Germinal center (tissue), 1 donor: Measurements from ENCODE around the gene TTC28.
"Not testable (repeated sequence)": the region's sequence is repeated elsewhere in the genome, so short reads cannot be mapped to it uniquely, and the experiment has no call there.

Source experiments
- DNase-seq: peaks from one replicate; pipeline ENCODE4 v3.0.0; 2012; ENCODE audit warnings: mixed read lengths, low spot score

Gene TTC28

DNA sequence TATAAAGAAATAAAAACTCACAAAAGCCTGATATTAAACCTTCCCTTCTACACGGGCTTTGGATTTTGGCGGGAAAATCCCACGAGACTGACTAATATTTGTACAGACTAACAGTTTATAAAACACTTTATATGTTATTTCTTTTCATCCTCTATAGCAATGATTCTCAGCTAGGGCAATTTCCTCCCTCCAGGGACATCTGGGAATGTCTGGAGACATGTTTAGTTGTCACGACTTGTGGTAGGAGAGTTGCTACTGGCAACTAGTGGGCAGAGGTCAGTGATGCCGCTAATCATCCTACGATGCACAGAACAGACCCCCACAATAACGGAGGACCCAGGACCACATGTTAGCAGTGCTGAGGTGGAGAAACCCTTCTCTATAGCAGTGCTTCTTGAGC, 455.8 kb downstream of the TTC28 start:
- no peak for DNase-seq

GRCh38 chr22:28222976-28223745, 456.5 kb downstream of the TTC28 start:
- DNase-seq, result no peak

DNA sequence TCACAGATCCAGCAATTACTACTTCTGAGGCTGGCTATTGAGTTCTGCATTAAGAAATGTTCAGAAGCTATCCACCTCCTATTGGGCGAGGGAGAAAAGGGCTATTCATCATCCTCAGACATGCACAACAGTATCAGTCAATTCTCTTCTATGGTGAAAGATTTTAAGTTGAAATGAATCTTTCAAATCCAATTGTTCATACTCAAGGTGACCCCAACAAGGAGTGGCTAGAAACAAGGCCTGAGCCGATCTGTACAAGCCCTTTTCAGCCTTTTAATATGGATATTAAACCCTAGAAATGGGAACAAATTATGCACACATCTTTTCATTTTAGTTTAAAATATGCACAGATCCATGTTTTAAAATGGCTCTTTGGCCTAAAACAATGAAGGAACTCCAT, 457.1 kb downstream of the TTC28 start:
- DNase-seq, result no peak

GRCh38 chr22:28222052-28222451, 457.6 kb downstream of the TTC28 start:
- no peak for DNase-seq

- DNase-seq, result no peak
These were observed 458.8 kb downstream of the TTC28 start for GRCh38 chr22:28220626-28221363.

DNA sequence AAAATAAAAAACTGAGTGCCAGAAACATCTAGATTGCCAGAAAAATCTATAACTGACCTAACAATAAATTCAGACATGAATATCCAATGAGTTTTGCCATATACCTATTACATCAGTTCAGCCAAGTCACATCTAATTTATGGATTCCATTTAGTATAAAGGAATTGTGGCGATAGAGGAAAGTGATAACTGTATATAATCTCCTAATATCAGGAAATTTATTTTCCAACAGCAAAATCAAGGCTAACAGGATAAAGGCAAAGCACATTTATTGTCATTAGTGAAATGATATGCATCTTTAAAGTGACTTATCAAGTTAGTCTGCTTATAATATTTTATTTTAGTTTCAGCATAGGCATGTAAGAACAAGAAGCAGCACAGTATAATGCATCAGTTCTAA, 462.4 kb downstream of the TTC28 start:
- no peak for DNase-seq

DNA sequence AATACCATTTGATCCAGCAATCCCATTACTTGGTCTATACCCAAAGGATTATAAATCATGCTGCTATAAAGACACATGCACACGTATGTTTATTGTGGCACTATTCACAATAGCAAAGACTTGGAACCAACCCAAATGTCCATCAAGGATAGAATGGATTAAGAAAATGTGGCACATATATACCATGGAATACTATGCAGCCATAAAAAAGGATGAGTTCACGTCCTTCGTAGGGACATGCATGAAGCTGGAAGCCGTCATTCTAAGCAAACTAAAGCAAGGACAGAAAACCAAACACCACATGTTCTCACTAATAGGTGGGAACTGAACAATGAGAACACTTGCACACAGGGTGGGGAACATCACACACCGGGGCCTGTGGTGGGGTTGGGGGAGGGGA, 464.9 kb downstream of the TTC28 start:
- DNase-seq, result not testable (repeated sequence)

GRCh38 chr22:28209457-28209856, 470.2 kb downstream of the TTC28 start:
- DNase-seq, result not testable (repeated sequence)

DNA sequence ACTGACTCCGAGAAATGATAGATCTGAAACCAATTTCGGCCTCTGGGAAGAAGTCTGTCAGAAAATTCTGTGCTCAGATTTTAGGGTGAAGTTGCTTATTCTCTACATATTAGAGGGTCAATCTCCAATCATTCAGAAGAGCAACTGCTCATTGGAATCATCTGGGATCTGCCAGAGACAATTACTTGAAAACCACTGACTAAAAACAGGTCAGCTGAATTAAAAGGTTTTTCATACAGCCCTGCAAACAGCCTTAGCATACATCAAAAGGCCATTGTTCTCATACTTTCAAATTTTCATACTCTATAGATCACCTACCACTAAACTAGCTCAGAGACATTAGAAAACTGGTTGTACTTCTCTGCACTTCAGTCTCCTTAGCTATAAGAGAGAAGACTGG, 470.9 kb downstream of the TTC28 start:
- no peak for DNase-seq

DNA sequence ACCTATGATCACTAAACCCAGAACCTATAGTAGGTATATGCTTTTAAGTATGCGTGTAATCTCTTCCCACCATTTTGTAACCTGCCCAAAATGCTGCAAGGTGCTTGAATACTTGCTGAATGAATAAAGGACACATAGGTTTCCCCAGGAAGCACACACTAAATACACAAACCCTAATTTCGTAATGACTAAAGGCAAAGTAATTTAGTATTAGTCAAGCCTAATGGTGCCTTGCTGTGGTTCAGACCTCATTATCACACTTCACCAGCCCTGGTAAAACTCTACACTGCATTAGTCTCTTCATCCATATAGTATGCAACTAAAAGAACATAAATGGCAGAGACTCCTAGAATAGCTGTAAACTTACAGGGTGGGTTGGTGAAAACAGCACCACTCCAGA, 471.6 kb downstream of the TTC28 start:
- DNase-seq, result no peak

- DNase-seq, result no peak
These were observed 472.2 kb downstream of the TTC28 start for GRCh38 chr22:28207281-28208030.

GRCh38 chr22:28205926-28206325, 473.7 kb downstream of the TTC28 start:
- no peak for DNase-seq

GRCh38 chr22:28204382-28204781, 475.3 kb downstream of the TTC28 start:
- no peak for DNase-seq

DNA sequence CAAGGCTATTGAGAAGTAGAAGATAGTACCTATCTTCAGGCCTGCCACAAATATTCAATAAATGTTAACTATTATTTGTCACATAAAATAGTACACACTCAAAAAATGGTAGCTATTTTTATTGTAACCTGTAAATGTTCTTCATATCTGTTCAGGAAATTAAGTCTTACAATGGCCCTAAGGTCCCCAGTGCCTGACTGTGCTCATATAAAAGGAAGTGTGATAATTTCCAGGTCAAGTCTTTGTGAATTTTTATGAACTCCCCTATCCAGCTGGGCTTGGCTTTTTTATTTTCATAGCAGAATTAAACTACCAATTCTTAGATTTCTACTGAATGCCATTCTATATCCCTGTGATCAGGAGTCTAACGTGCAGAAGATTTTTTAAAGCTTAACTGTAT, 476.4 kb downstream of the TTC28 start:
- DNase-seq, result no peak

DNA sequence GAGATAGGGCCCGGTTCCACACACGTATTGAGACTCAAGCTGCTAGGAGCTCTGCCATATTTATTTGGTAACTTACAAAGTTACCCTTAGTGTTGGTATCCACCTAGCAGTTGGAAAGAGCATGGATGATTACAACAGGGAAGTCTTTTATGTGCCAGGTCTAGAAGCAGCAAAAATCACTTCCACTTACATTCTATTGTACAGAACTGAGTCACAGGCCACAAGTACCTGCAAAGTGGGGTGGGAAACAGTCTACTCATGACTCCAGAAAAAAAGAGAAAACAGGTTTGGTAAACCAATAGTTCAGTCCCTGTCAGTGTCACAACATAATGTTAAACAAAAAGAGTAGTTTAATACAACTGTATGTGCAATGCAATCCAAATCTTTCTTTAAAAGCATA, 480.9 kb downstream of the TTC28 start:
- no peak for DNase-seq

DNA sequence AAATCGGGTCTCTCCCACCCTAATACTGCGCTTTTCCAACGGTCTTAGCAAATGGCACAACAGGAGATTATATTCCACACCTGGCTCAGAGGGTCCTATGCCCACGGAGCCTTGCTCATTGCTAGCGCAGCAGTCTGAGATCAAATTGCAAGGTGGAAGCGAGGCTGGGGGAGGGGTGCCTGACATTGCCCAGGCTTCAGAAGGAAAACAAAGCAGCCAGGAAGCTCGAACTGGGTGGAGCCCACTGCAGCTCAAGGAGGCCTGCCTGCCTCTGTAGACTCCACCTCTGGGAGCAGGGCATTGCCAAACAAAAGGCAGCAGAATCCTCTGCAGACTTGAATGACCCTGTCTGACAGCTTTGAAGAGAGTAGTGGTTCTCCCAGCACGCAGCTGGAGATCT, 488.1 kb downstream of the TTC28 start:
- not testable (repeated sequence) for DNase-seq

- no peak for DNase-seq
These were observed 491.3 kb downstream of the TTC28 start for GRCh38 chr22:28188178-28188879.

DNA sequence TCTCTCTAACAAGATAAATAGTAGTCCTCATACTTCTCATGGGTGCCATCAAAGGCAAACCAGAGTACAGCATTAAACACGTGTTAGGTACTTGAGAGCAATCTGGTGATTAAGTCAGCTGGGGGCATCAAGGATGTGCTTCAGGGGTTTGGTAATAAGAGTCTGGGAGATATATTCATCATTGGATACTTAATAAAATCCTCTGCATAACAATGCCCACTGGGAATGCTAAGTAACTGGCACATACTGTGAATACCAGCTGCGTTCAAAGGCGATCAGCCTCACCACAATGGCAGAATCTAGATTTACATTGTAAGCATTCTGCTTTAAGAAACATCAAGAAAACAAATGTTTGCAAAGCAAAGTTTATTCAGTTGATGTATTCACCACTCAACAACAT, 492.0 kb downstream of the TTC28 start:
- no peak for DNase-seq

GRCh38 chr22:28186641-28187040, 493.0 kb downstream of the TTC28 start:
- DNase-seq, result no peak

- no peak for DNase-seq
These were observed 494.5 kb downstream of the TTC28 start for GRCh38 chr22:28185130-28185529.

DNA sequence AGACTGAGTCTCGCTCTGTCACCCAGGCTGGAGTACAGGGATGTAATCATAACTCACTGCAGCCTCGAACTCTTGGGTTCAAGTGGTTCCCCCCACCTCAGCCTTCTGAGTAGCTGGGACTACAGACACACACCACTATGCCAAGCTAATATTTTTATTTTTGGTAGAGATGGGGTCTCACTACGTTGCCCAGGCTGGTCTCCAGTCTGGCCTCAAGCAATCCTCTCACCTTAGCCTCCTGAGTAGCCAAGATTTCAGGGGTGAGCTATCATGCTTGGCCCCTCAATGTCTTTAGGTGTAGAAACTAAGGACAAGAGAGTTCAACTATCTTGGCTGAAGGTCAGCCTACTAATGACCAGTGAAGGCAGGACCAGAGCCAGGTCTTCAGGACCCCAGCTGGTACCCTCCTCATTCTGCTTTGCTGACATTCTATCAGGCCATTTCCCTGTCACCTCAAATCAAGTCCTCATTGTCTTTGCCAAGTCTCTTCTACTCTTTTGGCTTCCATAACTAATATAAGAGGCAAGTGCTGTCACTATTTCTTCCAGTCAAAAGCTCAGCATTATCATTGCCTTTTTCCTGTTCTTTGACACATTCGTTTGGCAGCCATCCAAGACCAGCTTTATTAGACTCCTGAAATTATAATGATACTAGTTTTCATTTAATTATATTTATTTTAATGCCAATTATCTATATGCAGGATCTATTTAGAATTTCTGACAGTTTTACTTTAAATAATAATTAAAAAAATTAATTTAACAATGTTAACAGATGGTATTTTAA, 496.4 kb downstream of the TTC28 start:
- DNase-seq, result no peak
